GM12892 (cell line): Measurements from ENCODE around the gene SRF.

ENCODE experiments used
- POLR2A ChIP-seq: IDR thresholded peaks from 2 replicates; pipeline ENCODE4 v1.6.1; 2011; ENCODE audit warnings: low read depth, low read length, control low read depth
- POLR2AphosphoS5 ChIP-seq: IDR thresholded peaks from 2 replicates; pipeline ENCODE4 v1.6.1; 2011; ENCODE audit warnings: low read depth, low read length, control low read depth
- TAF1 ChIP-seq: IDR thresholded peaks from 2 replicates; pipeline ENCODE4 v1.6.1; 2011; ENCODE audit warnings: low read depth, mild to moderate bottlenecking, control low read depth, low read length, borderline replicate concordance

DNA sequence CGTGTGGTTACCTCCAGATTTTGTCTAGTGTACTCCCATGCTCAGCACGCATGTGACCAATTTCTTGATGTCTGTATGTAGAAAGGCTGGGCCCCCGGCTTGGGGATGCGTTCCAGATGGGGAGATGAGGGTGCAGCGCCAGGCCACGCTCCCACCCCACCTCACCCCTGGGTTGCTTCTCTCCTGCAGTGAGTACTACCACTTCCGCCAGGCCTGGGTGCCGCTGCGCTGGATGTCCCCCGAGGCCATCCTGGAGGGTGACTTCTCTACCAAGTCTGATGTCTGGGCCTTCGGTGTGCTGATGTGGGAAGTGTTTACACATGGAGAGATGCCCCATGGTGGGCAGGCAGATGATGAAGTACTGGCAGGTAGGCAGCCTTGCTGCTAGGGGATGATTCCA lies 11.5 kb upstream of the SRF start:
- TF ChIP-seq POLR2A, result no peak
- TF ChIP-seq TAF1, result no peak
- no peak for TF ChIP-seq POLR2AphosphoS5
